NCI-H128 (cell line): ENCODE results near the gene SYVN1.
"Not testable (repeated sequence)": the region's sequence is repeated elsewhere in the genome, so short reads cannot be mapped to it uniquely, and the experiment has no call there.

Experiments
- DNase-seq: peaks from one replicate; lab custom pipeline; 2025; ENCODE audit not compliant: unreplicated experiment; lab: John Stamatoyannopoulos, UW

Gene SYVN1

GRCh38 chr11:65127473-65128181, 6.7 kb downstream of the SYVN1 start:
- no peak for DNase-seq

DNA sequence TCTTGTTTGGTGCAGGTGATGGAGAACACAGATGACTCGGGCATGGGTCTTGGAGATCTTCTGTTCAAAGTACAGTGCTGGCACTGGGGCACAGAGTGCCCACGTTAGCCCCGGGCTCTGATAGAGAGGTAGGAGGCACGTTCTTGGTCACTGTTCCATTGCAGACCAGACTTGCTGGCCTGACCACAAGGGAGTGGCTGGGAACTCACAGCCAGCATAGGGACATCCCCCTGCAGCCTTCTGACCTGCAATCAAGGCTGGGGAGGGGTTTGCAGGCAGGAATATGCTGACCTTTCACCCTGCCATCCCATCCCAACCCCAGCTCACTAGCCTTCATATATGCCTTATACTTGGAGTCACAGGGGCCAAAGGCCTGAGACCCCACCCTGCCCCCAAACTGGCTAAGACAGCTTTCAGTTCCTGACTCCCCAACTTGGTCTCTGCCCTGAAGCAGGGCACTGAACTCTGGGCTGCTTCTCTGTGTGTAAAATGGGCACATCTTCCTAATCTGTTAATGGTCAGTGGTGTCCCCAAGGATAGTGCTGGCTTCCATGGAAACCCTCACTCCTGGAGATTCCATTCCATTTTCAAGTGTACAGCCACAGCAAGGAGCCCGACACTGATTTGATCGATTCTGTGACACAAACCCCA, 7.6 kb downstream of the SYVN1 start:
- no peak for DNase-seq

- no peak for DNase-seq
Measured at GRCh38 chr11:65125197-65126056, 8.9 kb downstream of the SYVN1 start.

DNA sequence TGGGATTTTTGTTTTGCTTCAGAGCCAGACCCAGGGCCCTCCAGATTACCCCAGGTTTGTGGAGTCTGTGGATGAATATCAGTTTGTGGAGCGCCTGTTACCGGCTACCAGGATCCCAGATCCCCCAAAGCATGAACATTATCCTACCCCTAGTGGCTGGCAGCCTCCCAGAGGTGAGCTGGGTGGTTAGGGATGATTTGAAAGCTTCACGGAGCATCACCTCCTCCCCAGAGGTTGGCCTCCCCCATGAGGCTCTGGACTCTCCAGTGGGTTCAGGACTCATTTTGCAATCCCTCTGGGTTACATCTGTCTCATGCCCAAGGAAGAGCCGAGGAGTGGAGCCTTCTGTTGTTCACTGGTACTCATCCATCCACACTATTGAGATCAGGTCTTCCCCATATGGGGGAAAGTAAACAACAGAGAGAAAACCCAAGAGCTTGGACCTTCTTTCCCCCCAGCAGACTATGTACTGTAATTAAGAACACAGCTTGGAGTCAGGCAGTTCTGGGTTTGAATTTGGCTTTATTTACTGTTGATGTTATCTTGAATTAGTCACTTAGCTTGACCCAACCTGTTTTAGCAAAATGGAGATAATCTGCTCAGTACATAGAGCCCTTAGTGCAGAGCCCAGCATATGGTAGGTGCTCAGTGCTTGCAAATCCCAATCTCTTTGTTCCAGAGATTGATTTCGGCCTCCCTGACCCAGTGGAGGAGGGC, 9.7 kb downstream of the SYVN1 start:
- DNase-seq = no peak

DNA sequence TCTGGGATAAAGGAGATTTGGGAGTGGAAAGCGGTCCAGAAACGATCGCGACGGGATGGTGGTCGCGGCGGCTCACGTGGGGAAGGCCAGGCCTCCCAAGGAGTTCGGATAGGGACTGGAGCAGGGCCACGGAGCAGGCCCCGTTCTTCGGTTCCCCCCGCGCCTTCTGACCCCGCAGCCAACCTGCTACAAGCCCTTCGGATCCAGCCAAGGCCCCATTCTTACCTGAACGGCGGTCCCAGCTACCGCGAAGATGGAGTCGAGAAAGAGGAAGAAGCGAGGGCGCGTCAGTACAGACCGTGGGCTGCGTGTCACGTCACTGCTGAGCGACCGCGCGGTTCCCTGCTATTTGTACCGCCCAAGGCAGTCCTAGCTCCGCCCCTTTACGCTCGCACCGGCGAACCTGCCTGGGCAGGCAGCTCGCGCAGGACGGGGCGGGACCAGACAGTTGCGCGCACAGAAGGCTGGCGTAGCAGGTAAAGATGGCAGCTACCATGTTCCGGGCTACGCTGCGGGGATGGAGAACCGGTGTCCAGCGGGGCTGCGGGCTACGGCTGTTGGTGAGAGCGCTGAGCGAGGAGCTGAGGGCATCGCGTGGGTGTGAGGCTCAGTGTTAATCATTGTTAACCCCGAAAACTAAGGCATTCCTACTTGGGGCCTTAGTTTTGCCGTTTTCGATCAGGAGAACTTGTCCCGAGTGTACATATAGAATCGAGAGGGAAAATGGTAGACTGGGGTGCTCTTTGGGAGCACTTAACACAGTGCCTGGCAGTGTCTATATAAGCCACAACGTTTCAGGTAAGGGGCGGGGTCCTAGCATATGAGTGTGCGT, 12.2 kb downstream of the SYVN1 start, which contains the start of the genes FAU and MRPL49:
TSS of gene FAU (minus strand) at position 270 of the 832 bp plus-strand sequence. CDS start 321 bp downstream, outside the sequence.
TSS of gene MRPL49 (plus strand) at position 457 of the 832 bp plus-strand sequence. CDS start at position 483, 26 bp downstream.
- peak; percentile 92 for DNase-seq

- DNase-seq = no peak
Measured at GRCh38 chr11:65121447-65121864, 12.9 kb downstream of the SYVN1 start.

DNA sequence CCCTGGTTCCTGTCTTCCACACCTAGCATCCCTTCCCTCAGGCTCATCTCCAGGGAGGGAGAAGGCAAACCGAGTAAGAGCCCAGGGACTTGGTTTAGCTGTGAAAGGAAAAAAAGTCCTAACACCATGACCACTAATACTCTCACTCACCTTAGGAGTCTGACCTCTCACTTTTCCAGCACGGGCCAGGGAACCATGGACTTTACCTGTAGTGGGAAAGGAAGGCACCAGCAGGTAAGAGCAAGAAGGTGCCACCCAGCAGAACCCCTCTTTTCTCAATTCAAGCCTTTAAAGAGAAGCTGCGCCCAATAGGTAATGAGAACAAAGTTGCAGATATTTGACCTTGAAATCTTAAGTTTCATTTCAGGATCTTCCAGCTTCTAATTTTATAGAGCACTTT, 13.5 kb downstream of the SYVN1 start:
- no peak for DNase-seq

DNA sequence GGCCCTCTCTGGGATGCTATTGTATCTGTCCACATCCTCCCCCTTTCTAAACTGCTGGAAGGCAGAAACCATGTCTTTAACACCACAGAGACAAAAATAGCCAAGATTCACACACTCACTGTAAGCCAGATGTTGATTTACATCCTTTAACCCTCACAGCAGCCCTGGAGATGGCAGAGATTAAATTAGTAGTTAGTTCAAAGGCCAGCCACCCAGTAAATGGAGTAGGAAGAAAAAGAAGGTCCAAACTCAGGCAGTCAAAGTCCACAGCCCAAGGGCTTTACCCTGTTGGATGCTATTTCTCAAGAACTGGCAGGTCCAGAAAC, 14.7 kb downstream of the SYVN1 start:
- DNase-seq = no peak

DNA sequence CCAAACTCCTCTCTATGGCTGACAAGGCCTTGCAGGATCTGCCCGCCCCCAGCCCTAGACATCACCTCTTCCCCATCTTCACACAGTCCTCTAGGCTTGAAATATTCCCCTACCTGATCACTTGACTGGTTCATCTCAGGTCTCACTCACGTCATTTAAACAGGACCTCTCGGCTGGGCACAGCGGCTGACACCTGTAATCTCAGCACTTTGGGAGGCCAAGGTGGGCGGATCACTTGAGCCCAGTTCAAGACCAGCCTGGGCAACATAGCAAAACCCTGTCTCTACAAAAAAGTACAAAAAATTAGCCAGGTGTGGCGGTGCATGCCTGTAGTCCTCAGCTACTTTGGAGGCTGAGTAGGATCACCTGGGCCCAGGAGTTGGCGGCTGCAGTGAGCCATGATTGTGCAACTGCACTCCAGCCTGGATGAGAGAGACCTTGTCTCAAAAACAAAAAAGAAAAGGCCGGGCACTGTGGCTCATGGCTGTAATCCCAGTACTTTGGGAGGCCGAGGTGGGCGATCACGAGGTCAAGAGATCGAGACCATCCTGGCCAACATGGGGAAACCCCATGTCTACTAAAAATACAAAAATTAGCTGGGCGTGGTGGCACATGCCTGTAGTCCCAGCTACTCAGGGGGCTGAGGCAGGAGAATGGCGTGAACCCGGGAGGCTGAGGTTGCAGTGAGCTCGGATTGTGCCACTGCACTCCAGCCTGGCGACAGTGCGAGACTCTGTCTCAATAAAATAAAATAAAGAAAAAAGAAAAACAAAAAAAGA, 15.2 kb downstream of the SYVN1 start:
- not testable (repeated sequence) for DNase-seq

- no peak for DNase-seq
Measured at GRCh38 chr11:65118097-65118837, 16.1 kb downstream of the SYVN1 start.

- DNase-seq = peak; percentile 99
Measured at GRCh38 chr11:65117206-65118096, 16.9 kb downstream of the SYVN1 start, which contains the start of gene ZNHIT2. TSS of gene ZNHIT2 (minus strand) at chr11:65117701. CDS start at chr11:65117653, 48 bp downstream.

DNA sequence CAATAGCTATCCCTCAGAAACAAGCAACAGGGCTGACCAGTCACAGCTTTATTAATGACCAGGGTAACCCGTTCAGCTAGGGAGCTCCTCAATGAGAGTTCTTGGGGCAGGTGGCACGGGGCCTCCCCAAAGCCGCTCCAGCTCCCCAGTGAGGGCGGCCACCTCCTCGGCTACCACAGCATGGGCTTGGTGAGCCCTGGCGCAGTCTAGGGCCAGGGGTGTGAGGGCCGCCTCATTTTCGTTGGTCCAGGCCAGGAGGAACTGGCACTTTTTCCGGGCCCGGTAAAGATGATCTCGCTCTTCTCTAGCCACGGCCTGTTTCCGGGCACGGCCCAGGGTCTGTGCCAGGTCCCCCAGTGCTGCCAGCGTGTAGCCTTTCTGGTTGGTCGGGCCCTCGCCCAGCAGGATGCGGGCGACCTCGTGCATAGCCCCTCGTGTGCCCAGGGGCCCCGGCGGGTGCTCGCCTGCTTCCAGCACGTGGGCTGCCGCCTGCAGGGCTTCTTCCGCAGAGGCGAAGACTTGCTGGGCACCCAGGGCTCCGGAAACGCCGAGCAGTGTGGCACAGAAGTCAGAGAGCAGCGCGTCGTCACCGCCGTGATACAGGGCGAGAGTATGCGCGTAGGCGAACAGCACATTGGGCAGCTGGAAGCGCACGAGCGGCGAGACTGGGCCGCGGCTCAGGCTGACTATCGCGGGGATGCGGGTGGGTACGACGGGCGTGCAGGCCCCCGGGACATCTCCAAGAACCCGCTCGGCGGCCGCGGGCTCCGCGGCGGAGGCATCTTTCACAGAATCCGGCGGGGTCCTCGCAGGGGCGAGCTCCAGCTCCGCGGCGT, 17.7 kb downstream of the SYVN1 start:
- DNase-seq = no peak

- DNase-seq = no peak
Measured at GRCh38 chr11:65115361-65116082, 18.8 kb downstream of the SYVN1 start.

GRCh38 chr11:65114538-65115171, 19.7 kb downstream of the SYVN1 start:
- no peak for DNase-seq

DNA sequence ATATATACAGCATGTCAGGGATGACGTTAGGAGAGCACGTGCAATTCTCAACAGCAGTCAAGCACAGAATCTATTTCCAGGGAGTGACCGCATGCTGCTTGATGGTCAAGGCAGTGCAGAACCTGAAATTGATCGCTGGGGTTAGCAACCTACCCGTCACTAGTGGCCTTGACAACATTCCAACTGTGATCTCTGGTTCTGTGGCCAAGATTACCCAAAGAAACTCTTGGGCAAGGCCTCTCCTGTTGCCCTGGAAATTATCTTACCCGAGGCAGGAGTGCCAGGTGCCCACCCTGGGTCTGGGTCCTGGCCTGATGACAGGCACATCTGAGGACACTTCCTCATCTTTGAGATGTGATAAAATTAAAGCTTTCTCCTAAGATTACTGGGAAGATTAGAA, 20.5 kb downstream of the SYVN1 start:
- DNase-seq = no peak

- no peak for DNase-seq
Measured at GRCh38 chr11:65113361-65113756, 21.0 kb downstream of the SYVN1 start.
